GM13977 (cell line): ENCODE data around the gene UNK.
"Not testable (repeated sequence)": the region's sequence is repeated elsewhere in the genome, so short reads cannot be mapped to it uniquely, and the experiment has no call there.

ENCODE experiments used
- DNase-seq: peaks from one replicate; pipeline ENCODE4 v3.0.0; 2012; ENCODE audit warnings: low spot score
- CTCF ChIP-seq: IDR thresholded peaks from 2 replicates; pipeline ENCODE4 v1.5.1; 2012; ENCODE audit warnings: mild to moderate bottlenecking, control low read depth; ENCODE audit not compliant: insufficient read depth; ENCODE audit errors: extremely low read depth, missing control alignments
- in situ Hi-C: fragments of 300-500 bp; cut with MboI; formaldehyde crosslinking; loops from one replicate; pipeline ENCODE4 v1.12.0; 2022; ENCODE audit warnings: low sequenced_read_pairs, low pct_unique_long_range_greater_than_20kb, mixed read lengths, inconsistent platforms; ENCODE audit not compliant: unreplicated experiment

UNK gene

GRCh38 chr17:75864448-75864871 lies 79.9 kb downstream of the UNK start:
- no peak for TF ChIP-seq CTCF
- in situ Hi-C loops = no loop called here
- DNase-seq = peak; percentile 72

GRCh38 chr17:75864887-75865286 lies 80.3 kb downstream of the UNK start:
- DNase-seq, in situ Hi-C loops: not testable (repeated sequence)

- in situ Hi-C loops, DNase-seq: not testable (repeated sequence)
Measured at GRCh38 chr17:75865404-75866188, 81.0 kb downstream of the UNK start.

- DNase-seq, in situ Hi-C loops: not testable (repeated sequence)
Measured at GRCh38 chr17:75868730-75869281, 84.2 kb downstream of the UNK start.

GRCh38 chr17:75869282-75870141 lies 84.9 kb downstream of the UNK start:
- in situ Hi-C loops = no loop called here

GRCh38 chr17:75870228-75870627 lies 85.6 kb downstream of the UNK start:
- in situ Hi-C loops, DNase-seq: not testable (repeated sequence)

More at GRCh38 chr17:75869282-75870141, 84.9 kb downstream of the UNK start:
- TF ChIP-seq CTCF = no peak
- DNase-seq = no peak

GRCh38 chr17:75872434-75873351 lies 88.1 kb downstream of the UNK start:
- TF ChIP-seq CTCF = no peak

GRCh38 chr17:75873587-75874322 lies 89.1 kb downstream of the UNK start:
- in situ Hi-C loops = no loop called here
- TF ChIP-seq CTCF = no peak
- no peak for DNase-seq

More at GRCh38 chr17:75872434-75873351, 88.1 kb downstream of the UNK start:
- in situ Hi-C loops = no loop called here
- no peak for DNase-seq
